Lower leg skin (tissue), 4 donors: ENCODE data around the gene SLC7A9. TPM values are rescaled to one million over a fixed set of nuclear protein-coding genes. Genes with fewer than 3 reads are reported as not detected.
"Not testable (repeated sequence)": the region's sequence is repeated elsewhere in the genome, so short reads cannot be mapped to it uniquely, and the experiment has no call there.

Experiments
- DNase-seq, 2 donors: peaks; one replicate each; pipeline ENCODE4 v3.0.0-alpha.2; 2019; ENCODE audit warnings: low spot score in 2 of 2
- H3K4me3 ChIP-seq: fragments of 200-600 bp; sonication (generic); 2 replicates; pipeline ENCODE4 v1.5.1; 2017; ENCODE audit warnings: mild to moderate bottlenecking, low read depth; ENCODE audit not compliant: poor library complexity, severe bottlenecking
- CTCF ChIP-seq, 3 donors: fragments of 450-650 bp; IDR thresholded peaks; one replicate each; pipeline ENCODE4 v1.5.1; 2016; ENCODE audit warnings: antibody characterized with exemption in 3 of 3, mild to moderate bottlenecking in 3 of 3, moderate library complexity in 2 of 3
- POLR2A ChIP-seq, 2 donors: fragments of 450-650 bp; IDR thresholded peaks; one replicate each; pipeline ENCODE4 v1.6.1; 2016 to 2017; ENCODE audit warnings: antibody characterized with exemption in 2 of 2, mild to moderate bottlenecking in 1 of 2, moderate library complexity in 1 of 2
- WGBS, 2 donors: methylation state at CpG; one replicate each; pipeline ENCODE4 v1.1.5; 2018; 5-methylcytosine and 5-hydroxymethylcytosine counted together
- intact Hi-C: fragments of 100-400 bp; cut with DNase I; formaldehyde crosslinking; loops from one replicate; pipeline ENCODE4 v1.15.0; 2023; ENCODE audit warnings: low total_unique reads
- total RNA-seq, 4 donors: library from RNA; depleted of rRNA; stranded (reverse); fragments of >200 nt; gene quantifications; one replicate each; pipeline ENCODE4 v1.1.0, GENCODE V29; 2016

Gene SLC7A9
- total RNA-seq, 4 donors from 2014 or later: 0.49 TPM; not detected in 2

- WGBS, 2 donors: 89 to 90% methylated on average over 13 of the region's 13 CpGs
- TF ChIP-seq CTCF (IDR thresholded peaks at IDR 0.05) (no peak), POLR2A (IDR thresholded peaks at IDR 0.05) (no peak)
- DNase-seq: peak in 1 of 2 donors; percentile 23
- intact Hi-C loops: no loop called here
- no peak overlapping the region for H3K4me3 ChIP-seq
These were observed 11.4 kb downstream of the SLC7A9 start for GRCh38 chr19:32858155-32858554.

GRCh38 chr19:32857584-32857983 lies 12.0 kb downstream of the SLC7A9 start:
- peak in 1 of 2 donors; percentile 50 for DNase-seq
- intact Hi-C loops: no loop called here
- TF ChIP-seq CTCF (IDR thresholded peaks at IDR 0.05) (no peak), POLR2A (IDR thresholded peaks at IDR 0.05) (no peak)
- no peak overlapping the region for H3K4me3 ChIP-seq
- 81 to 86% methylated on average over 5 of the region's 5 CpGs for WGBS, 2 donors

- DNase-seq: peak in 1 of 2 donors; percentile 18
- intact Hi-C loops, H3K4me3 ChIP-seq: not testable (repeated sequence)
- WGBS, 2 donors: 94 to 95% methylated on average over 7 of the region's 7 CpGs
These were observed 12.7 kb downstream of the SLC7A9 start for GRCh38 chr19:32856818-32857217.

- no peak overlapping the region for H3K4me3 ChIP-seq
- 91 to 92% methylated on average over 6 of the region's 6 CpGs for WGBS, 2 donors
- intact Hi-C loops: no loop called here
- TF ChIP-seq POLR2A (IDR thresholded peaks at IDR 0.05) (no peak), CTCF (IDR thresholded peaks at IDR 0.05) (no peak)
- DNase-seq: peak in 1 of 2 donors; percentile 57
These were observed 17.4 kb downstream of the SLC7A9 start for GRCh38 chr19:32852216-32852615.

GRCh38 chr19:32848035-32848434 lies 21.5 kb downstream of the SLC7A9 start:
- DNase-seq, intact Hi-C loops, H3K4me3 ChIP-seq: not testable (repeated sequence)
- no CpG with 5 or more reads among the region's 2 CpGs for WGBS, 2 donors

GRCh38 chr19:32843716-32844245 lies 25.8 kb downstream of the SLC7A9 start:
- WGBS, 2 donors: 94 to 97% methylated on average over 19 of the region's 19 CpGs
- intact Hi-C loops: no loop called here

More at GRCh38 chr19:32843716-32844245, 25.8 kb downstream of the SLC7A9 start:
- no peak overlapping the region for H3K4me3 ChIP-seq
- TF ChIP-seq CTCF (IDR thresholded peaks at IDR 0.05): no peak
- TF ChIP-seq POLR2A (IDR thresholded peaks at IDR 0.05): no peak
- peak in 1 of 2 donors; percentile 77 for DNase-seq
